Sigmoid colon (tissue), 3 donors: ENCODE results near the gene PRKCA.
"Not testable (repeated sequence)": the region's sequence is repeated elsewhere in the genome, so short reads cannot be mapped to it uniquely, and the experiment has no call there.

Experiments used
- POLR2A ChIP-seq, 2 donors: fragments of 450-650 bp; IDR thresholded peaks; one replicate each; pipeline ENCODE4 v1.6.1; 2016; ENCODE audit warnings: antibody characterized with exemption in 2 of 2, mild to moderate bottlenecking in 2 of 2, moderate library complexity in 2 of 2
- TF ChIP-seq, protein P1 (sequence below), 4 experiments: fragments of 450-650 bp in 3 of 4; fragments of 200-600 bp in 1 of 4; IDR thresholded peaks; one replicate each; pipeline ENCODE4 v1.5.1; 2016 to 2019; ENCODE audit warnings: antibody characterized with exemption in 4 of 4, mild to moderate bottlenecking in 3 of 4, moderate library complexity in 2 of 4

- TF ChIP-seq, protein P1, sequence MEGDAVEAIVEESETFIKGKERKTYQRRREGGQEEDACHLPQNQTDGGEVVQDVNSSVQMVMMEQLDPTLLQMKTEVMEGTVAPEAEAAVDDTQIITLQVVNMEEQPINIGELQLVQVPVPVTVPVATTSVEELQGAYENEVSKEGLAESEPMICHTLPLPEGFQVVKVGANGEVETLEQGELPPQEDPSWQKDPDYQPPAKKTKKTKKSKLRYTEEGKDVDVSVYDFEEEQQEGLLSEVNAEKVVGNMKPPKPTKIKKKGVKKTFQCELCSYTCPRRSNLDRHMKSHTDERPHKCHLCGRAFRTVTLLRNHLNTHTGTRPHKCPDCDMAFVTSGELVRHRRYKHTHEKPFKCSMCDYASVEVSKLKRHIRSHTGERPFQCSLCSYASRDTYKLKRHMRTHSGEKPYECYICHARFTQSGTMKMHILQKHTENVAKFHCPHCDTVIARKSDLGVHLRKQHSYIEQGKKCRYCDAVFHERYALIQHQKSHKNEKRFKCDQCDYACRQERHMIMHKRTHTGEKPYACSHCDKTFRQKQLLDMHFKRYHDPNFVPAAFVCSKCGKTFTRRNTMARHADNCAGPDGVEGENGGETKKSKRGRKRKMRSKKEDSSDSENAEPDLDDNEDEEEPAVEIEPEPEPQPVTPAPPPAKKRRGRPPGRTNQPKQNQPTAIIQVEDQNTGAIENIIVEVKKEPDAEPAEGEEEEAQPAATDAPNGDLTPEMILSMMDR (IDR thresholded peaks at IDR 0.05), result not testable (repeated sequence)
- TF ChIP-seq POLR2A (IDR thresholded peaks at IDR 0.05), result not testable (repeated sequence)
Observed at GRCh38 chr17:66253458-66253857, 49.0 kb upstream of the PRKCA start.
